ENCODE data around the gene FOXR1.

DNA sequence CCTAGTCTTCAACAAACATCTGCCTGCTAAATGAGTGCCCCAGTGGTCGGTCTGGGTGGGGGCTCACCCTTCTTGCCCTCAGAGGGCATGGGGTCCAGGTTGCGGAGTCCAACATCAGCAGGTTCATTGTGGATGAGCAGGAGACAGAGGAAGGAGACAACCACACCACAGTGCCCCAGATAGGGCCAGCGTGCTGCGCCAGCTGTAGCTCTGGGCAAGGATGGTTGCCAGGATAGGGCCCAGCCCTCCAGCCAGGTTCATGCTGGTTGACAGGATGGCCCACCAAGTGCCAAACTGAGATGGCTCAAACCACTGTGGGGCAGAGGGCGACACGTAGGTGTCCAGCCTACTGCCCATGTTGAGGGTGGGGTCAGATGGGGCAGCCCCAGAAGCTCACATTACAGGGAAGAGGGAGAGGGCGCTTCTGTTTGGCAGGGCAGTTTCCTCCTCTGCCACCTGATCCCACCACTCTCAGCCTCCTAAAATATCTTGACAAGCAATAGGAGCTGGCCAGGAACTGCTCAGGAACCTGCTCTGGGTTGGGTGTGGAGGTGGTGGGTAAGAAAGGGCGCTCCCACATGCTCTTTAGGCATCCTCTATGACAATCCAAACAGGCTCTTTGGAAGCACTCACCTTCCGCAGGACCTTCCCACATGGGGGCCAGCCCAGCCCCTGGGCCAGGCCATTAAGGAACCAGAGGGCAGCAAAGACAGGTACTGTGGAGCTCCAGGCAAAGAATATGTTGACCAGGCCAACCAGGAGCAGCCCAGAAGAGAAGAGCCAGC lies 56.2 kb downstream of the FOXR1 start:
- TF ChIP-seq EZH2 (IDR thresholded peaks at IDR 0.05; ENCODE audit: borderline replicate concordance, insufficient read depth, low read depth, low read length, poor library complexity, severe bottlenecking) (no peak), CTCF (IDR thresholded peaks at IDR 0.05) (no peak)

Data from B cell (primary cell).